GM19395 (cell line): ENCODE data around the gene ARHGEF7.
"Not testable (repeated sequence)": the region's sequence is repeated elsewhere in the genome, so short reads cannot be mapped to it uniquely, and the experiment has no call there.

Experiments
- ATAC-seq: cut with Tn5 transposase; IDR thresholded peaks from one replicate; pipeline ENCODE4 v1.9.1; 2021; ENCODE audit warnings: mild to moderate bottlenecking, moderate library complexity; ENCODE audit not compliant: unreplicated experiment

ARHGEF7 gene

DNA sequence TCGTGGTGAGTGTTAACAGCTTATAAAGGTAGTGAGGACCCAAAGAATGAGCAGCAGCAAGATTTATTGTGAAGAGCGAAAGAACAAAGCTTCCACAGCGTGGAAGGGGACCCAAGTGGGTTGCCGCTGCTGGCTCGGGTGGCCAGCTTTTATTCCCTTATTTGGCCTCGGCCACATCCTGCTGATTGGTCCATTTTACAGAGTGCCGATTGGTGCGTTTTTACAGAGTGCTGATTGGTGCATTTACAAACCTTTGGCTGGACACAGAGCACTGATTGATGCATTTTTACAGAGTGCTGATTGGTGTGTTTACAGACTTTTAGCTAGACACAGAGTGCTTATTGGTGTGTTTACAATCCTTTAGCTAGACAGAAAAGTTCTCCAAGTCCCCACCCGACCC is 74.4 kb downstream of the ARHGEF7 start:
- ATAC-seq = not testable (repeated sequence)

DNA sequence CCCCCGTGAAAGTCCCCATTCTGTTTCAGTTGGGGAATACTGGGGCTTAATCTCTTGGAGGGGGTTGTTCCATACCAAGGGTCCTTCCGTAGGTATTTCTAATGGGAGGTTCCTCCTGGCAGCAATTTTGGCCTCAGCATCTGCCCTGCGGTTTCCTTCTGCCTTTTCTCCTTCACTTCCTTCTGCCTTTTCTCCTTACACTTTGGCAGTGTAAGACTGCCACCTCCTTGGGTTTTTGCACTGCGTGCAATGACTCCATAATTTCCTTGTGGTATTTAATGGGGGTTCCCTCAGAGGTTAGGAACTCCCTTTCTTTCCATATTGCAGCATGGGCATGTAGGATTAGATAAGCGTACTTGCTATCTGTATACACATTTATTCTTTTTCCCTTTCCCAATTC is 78.1 kb downstream of the ARHGEF7 start:
- ATAC-seq = not testable (repeated sequence)

DNA sequence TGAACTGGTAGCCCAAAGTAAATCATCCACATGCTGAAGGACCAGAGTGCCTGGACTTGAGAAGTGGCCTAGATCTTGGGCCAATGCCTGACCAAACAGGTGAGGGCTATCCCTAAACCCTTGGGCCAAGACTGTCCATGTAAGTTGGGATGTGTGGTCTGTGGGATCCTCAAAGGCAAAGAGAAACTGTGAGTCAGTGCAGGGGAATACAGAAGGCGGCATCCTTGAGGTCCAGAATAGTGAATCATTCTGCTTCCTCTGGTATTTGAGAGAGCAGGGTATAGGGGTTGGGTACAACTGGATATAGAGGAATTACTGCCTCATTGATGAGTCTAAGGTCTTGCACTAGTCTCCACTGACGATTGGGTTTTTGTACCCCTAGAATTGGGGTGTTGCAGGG is 79.5 kb downstream of the ARHGEF7 start:
- not testable (repeated sequence) for ATAC-seq

DNA sequence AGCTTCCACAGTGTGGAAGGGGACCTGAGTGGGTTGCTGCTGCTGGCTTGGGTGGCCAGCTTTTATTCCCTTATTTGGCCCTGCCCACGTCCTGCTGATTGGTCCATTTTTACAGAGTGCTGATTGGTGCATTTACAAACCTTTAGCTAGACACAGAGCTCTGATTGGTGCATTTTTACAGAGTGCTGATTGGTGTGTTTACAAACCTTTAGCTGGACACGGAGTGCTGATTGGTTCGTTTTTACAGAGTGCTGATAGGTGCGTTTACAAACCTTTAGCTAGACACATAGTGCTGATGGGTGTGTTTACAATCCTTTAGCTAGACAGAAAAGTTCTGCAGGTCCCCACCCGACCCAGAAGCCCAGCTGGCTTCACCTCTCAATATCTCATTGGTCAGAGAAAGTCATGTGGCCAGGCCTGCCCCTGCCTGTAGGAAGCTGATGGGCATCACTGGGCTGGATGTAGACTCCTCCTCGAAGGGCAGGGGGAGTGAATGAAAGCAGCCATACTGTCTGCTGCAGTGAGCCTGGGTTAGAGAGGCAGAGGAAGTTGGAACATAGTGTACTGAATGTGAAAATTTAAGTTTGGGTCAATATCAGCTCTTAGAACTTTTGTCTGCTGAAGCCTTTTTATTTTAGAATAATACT is 83.7 kb downstream of the ARHGEF7 start:
- not testable (repeated sequence) for ATAC-seq

DNA sequence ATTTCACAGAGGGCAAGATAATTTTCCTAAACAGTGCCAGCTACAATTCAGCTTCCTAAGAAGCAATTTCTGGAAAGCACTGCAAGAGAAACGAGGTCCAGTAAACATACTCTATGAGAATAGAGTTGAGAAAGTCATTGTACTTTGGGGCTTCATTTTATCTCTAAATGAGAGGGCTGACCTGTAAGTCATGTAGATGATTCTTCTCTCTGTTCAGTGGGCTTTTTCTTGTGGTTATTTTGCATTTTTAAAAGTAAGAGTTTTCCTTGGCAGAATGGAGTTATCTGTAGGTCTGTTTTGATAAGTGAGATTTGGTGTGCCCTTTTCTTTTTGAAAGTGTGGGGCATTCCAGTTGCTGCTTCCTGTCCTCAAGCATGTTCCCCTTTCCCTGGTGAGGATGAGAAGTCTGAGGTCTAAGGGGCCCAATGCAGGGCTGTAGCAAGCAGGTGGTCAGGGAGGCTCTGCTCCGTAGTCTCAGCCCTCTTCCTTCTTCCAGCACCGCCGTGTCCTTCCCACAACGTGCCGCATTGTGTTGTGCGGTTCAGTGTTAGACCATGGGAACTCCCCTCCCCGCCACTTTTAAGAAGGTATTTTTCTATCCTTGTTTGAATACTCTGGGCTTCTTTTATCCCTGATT is 86.3 kb downstream of the ARHGEF7 start:
- no peak for ATAC-seq

DNA sequence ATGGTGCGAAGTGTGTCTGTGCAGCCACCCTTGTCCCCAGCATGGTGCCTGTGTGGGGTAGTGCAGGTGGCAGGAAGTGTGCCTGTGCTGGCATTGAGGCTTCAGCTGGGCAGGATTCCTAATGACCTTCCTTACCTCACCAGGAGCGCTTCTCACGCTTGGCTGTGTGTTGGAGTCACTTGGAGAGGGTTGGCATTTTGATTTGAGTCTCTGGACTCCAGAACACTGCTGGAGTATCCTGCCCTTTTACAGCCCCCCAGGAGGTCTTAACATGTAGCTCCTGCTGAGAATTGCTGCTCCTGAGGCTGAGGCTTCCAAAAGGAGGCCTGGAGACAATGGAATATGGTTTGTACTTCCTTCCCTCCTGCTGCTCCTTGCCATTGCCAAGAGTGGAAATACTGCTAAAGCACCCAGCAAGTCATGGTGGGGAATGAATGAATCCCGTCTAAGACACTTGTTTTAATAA is 87.1 kb downstream of the ARHGEF7 start:
- ATAC-seq = peak; percentile 10

DNA sequence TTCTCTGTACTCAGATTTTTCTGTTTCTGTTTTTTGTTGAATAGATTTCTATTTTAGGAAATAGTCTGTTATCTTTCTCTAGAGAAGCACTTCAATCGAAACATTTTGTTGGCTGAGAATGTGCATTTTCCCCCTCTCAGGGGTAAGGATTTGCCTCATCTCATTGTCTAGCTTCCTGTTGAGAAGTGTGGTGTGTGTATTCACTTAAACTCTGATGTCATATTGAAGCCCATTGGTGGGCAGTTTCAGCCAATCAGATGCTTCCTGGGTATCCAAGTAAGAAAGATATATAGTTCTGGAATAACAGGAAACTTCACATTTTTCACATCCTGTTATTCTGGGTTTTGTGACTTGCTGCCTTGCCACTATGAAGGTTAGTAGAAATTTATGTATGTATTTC is 87.6 kb downstream of the ARHGEF7 start:
- peak; percentile 72 for ATAC-seq

DNA sequence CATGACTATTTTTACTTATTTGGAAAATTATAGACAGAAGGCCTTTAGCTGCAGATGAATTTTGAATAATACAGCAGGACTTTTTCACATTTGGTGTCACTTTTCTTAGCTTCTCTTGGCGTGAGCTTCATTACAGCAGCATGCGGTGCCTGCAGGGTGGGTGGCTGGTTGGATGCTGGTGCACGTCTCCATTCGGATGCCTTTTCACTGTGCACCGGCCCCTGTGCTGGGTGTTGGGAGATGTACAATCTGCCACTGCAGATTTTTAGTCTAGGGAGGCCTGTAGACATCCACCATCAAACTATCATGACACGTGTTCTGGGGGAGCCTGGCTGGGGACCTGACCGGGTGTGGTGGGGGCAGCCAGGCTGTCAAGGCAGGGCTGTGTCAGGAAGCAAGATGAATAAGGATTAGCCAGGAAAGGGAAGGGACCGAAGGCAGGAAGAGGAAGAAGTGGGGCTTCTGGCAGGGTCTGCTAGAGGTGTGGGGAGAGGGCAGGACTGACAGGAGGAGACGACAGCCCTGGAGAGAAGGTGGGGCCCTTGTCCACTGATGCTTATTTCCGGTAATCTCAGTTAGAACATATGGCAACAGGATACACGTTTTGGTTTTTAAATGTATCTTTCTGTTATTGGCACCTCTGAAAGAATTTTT is 88.8 kb downstream of the ARHGEF7 start:
- peak; percentile 40 for ATAC-seq

DNA sequence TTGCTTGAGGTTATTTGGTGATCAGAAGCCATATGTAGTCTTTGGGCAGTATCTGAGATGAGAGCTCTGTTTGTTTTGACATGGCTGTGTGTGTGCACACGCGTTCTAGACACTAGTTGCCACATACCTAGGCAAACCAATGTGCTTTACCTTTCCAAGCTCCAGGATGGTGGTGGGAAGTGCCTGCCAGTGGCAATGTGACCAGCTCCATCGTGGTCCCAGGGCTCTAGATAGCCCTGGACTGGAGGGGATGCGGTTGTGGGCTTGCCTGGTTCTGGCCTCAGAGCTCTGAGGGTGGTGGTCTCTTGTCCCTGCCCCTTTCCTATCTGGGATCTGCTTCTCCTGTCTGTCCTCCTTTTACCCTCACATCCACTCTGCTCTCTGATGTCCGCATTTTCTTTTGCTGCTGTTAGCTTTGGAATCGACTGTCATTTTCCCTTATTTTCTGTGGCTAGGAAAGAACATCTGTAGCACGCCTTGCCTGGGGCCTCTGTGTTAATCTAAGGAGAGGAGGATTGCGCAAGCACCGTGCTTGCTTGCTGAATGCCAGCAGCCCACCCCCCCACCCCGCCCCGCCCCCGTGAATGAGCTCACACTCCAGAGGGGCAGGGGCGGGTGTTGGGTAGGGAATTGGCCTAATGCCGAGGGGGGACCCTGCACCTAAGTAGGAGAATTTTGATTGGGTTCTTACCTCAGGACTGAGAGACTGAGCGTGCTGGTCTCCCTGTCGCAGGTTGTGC is 89.5 kb downstream of the ARHGEF7 start:
- ATAC-seq = no peak

DNA sequence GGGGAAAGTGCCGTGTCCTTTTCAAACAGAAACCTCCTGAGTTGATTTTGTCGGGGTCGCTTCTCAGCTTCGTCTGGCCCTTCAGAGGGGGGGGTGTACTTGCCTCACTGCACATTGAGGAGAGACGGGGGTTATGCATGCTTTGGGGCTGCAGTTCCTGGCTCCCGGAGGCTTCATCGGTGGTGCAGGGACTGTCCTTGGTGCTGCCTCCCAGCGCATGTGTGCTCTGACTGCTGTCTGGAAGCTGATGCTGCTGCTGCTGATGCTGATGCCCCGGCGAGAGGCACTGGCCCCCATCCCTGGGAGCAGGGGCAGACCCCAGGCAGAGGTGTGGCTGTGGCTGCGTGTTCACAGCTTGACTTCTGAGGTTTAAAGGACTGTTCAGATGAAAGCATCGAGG is 91.0 kb downstream of the ARHGEF7 start:
- no peak for ATAC-seq

DNA sequence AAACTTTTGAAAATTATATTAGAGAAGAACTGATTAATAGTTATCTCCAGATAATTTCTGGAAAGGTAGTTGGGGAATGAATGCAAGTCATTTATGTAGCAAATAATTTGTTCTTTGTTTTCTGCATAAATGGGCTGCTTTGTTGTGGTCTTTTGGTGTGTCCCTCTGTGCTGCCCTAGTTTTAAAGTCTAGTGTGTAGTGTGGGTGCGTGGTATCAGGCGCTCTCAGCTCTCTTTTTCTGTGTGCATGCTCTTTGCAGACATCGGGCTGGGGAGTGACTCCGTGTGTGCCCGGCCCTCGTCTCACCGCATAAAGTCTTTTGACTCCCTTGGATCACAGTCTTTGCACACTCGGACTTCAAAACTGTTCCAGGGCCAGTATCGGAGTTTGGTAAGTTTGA is 94.5 kb downstream of the ARHGEF7 start:
- no peak for ATAC-seq

DNA sequence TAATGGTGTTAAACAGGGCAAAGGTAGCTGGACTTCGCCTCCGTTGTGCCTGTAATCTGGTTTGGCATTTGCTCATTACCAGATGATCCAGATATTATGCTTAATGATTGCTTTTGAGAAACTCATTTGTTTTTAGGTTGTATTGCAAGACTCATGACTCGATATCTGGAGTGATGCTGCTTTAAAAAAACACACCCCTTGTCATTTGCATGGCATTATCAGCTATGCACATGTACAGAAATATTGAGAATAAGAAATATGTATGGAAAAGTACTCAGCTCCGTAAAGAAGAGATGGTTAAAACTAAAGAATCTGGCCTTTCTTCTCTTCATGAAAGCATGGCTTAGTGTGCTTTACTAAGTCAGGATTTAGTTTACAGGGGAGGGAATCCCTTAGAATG is 95.0 kb downstream of the ARHGEF7 start:
- no peak for ATAC-seq

DNA sequence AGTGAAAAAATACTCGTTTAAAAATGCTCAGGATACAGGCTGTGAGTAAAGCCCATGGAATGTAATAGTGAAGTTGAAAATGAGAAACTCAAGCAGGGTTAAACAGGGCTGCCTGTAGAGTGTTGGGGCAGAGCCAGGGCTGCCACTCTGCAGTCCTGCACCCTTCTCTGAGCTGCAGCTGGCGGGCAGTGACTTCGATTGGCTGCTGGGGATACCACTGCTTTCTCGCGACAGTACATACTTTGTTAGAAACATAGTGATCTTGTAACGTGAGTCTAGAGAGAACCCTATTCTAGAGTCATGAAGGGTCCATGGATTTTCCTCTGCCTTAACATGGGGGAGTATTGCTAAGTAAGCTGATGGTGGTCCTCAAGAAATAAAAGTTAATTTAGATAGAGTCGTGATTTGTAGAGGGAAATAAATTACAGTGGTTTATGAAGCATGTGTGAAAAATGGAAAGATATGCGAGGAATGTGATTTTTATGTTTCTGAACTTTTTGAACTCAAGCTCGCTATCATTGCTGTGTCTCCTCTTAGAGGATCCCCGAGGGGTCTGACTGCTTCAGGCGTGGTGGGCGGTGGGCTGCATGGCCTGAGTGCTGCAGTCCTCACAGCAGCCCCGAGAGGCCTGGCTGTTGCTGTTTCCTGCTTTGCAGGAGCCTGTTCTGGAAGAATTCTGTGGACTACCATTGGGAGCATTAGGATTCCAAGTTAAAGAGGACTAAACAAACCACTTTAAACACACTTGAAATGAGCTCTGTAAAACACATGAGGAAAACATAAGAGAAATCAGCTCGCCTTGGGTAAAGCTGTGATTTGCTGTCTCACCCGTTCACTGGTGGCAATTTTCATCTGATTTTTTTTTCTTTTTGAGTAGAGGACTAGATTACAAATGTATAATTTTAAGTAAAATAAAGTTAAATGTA is 95.7 kb downstream of the ARHGEF7 start:
- ATAC-seq = no peak

DNA sequence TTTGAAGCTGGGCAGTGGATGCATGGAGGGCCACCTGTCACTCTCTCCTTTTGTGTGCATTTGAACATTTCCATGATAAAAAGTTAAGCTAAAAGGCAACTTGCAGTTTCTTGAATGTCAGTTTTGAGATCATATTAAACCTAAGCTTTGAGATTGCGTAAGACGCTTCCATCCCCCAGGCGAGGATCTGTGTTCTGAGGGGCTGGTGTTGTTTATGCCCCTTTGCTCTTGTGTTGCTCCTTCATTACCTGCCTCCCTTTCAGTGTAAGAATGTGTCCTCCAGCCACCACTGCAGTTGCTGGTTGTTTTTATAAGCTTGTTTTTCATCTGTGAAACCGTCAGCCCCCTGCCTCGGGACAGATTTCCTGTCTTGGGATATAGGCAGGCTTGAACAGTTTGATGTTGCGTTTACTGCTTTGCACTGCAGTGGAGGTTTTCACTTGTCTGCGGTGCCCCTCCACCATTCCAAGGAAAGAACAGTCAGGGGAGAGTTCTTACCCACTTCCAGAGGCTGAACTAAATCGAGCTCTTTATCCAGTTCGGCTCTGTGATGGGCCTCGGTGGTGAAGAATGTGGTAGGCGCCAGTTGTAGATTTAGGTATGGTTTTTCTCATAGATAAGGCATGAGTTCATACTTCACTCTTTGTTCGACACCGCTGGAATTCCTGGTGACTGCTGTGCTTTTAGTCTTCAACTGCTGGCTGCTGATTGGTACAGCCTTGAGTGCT is 96.8 kb downstream of the ARHGEF7 start:
- no peak for ATAC-seq

DNA sequence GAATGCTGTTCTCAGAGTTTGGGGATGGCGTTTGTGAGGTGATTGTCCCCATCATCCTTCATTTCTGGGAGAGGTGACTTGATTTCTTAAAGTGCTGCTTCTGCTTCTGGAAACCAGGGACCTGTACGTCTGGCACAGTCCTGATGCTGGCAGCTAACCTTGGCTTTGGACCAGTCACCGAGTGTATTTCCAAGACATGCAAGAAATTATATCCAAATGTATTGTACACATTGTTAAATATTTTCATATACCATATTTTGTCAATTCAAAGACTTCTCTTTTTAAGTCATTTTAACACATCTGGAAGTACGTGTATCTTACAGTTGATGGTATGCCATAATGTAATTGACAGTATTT is 97.4 kb downstream of the ARHGEF7 start:
- ATAC-seq = no peak

DNA sequence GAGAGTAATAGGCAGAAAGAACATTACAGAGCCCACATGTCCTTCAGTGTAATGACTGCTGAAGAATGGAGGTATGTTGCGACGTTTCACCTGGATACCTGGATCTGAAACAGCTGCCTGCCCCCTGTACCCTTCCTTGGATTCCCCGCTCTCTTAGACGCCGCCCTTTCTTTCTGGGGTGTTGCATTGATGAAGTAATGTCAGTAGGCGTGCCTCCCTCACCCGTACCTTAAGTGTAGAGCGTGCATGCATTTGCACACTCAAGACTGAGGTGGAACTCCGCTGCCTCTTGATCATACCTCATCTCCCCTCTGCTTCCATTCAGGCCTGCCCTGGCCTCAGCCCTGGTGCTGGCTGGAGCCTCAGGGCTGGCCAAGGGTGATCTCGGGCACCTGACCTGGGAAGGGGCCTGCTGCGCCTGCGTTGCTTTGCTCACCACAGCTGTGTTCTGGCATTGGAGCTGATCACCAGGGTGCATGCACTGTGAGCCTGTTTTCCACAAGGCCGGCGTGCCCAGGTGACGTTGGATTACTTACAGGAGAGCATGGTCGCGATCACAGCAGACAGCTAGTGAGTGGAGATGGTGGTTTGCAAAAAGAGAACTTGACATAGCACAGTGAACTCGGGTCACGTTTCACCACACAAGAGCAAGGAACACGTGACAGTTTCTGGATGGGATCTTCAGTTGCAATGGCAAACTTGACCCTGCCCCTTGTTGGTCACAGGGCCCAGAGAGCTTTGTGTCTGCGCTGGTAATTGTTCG is 99.0 kb downstream of the ARHGEF7 start:
- ATAC-seq = peak; percentile 47

DNA sequence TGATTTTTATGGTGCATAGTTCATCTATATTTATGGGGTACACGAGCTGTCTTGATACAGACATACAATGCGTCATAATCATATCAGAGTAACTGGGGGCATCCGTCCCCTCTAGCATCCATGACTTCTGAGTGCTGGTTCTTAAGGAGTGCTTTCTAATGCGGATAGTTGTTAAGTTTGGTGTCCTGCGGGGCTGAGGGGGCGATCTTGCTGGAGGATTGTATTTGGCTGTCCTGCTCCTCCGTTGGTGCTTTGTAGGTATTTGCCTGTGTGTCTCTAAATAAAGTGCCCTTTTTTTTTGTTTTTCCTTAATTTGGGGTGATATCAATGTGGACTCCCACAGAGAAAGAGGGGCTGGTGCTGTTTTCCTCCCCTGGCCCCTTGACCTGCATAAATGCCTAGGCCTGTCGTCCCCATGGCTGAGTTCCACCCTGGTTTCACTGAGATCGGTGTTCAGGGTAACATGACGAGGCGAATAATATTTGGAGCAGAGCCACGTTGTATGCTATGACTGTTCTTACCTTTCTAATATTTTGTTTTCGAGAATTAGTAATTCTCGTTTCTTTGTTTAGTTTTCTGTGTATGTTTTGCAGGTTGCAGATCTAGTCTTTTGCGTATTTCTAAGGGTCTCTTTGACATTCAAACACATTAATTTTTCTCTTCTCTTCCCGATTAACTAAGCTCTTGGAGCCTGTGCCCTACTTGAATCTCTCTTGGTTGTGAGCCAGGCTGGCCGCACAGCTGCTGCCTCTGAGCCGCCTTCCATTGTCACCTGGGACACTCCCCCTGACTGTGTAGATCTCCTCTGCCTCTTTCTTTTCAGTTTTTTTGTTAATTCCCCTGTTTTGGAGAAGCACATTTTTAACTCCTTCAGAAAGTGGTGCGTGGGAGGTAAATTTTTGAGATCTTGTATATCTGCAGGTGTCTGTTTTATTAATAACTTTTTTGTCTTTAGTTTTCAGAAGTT is 100.3 kb downstream of the ARHGEF7 start:
- no peak for ATAC-seq
